ENCODE measurements around the gene ALDH4A1. TPM values are rescaled to one million over a fixed set of nuclear protein-coding genes. Genes with fewer than 3 reads are reported as not detected.

The ALDH4A1 gene
- total RNA-seq, 1 experiment from 2014 or later: 26.1 TPM

GRCh38 chr1:18874600-18874999 is 27.8 kb downstream of the ALDH4A1 start:
- Histone ChIP-seq H3K4me2 (ENCODE audit: insufficient read depth, insufficient read length, low read length) (no peak overlapping the region), H4K20me1 (ENCODE audit: control insufficient read depth, insufficient read depth, insufficient read length) (no peaks in the 10 kb centered on the region), H3K9me3 (ENCODE audit: control insufficient read depth, low read depth, low read length) (no peaks in the 10 kb centered on the region), H3K23ac (ENCODE audit: insufficient read length, low read depth, low read length) (no peak overlapping the region), H2BK12ac (ENCODE audit: insufficient read length, low read depth, low read length) (no peak overlapping the region), H3K27ac (ENCODE audit: insufficient read length, low read depth, low read length) (no peak overlapping the region), H3K79me1 (ENCODE audit: insufficient read depth, low read depth, low read length, poor library complexity, severe bottlenecking) (no peaks in the 10 kb centered on the region), H4K8ac (replicated peaks; ENCODE audit: insufficient read length, low read depth, low read length) (no peak overlapping the region), H3K18ac (ENCODE audit: insufficient read length, low read depth, low read length) (no peak overlapping the region), H2AK5ac (ENCODE audit: insufficient read length, low read length) (no peak overlapping the region), H2BK20ac (ENCODE audit: low read depth, low read length, poor library complexity, severe bottlenecking) (no peak overlapping the region), H3K56ac (ENCODE audit: insufficient read length, low read depth, low read length) (no peak overlapping the region), H2BK5ac (ENCODE audit: insufficient read length, low read length) (no peak overlapping the region), H3K27me3 (ENCODE audit: insufficient read depth, low read length) (no peaks in the 10 kb centered on the region), H3K79me2 (ENCODE audit: insufficient read depth, low read length) (no peaks in the 10 kb centered on the region), H2AFZ (ENCODE audit: low read length) (no peak overlapping the region), H3K4me1 (ENCODE audit: insufficient read depth, low read length) (no peaks in the 10 kb centered on the region), H3K9ac (ENCODE audit: extremely low read depth, insufficient read length, low read length) (no peak overlapping the region), H3K23me2 (ENCODE audit: insufficient read length, low read depth, low read length, poor library complexity, severe bottlenecking) (no peaks in the 10 kb centered on the region), H2BK15ac (ENCODE audit: low read depth, low read length) (no peak overlapping the region), H4K91ac (ENCODE audit: insufficient read length, low read depth, low read length) (no peak overlapping the region), H3K4ac (ENCODE audit: low read depth, low read length) (no peak overlapping the region), H2BK120ac (ENCODE audit: low read depth, low read length, poor library complexity, severe bottlenecking) (no peak overlapping the region), H4K5ac (ENCODE audit: insufficient read length, low read depth, low read length) (no peak overlapping the region), H3T11ph (ENCODE audit: low read length) (no peak overlapping the region), H3K14ac (ENCODE audit: insufficient read depth, low read length) (no peak overlapping the region)
- peaks cover 4 to 14% of the 10 kb centered on the region in 2 experiments for H3K4me1 Mint-ChIP-seq
- no peaks in the 10 kb centered on the region for H3K9me3 Mint-ChIP-seq
- WGBS (ENCODE audit: extremely low coverage, insufficient read length, low lambda C conversion rate): no CpG with 5 or more reads among the region's 8 CpGs
- no peak overlapping the region for H3K27ac Mint-ChIP-seq
- no peak for DNase-seq
- TF ChIP-seq CTCF (conservative IDR thresholded peaks at IDR 0.05): no peak
- H3K27me3 Mint-ChIP-seq (ENCODE audit: low read depth): no peaks in the 10 kb centered on the region
- peaks cover 0 to 5% (median 0%) of the 10 kb centered on the region in 3 experiments; a peak in 3 of 7 replicates for H3K36me3 Mint-ChIP-seq (ENCODE audit: insufficient read depth in 1 of 3, low read depth in 3 of 3)
- no peak overlapping the region for H3K4me3 Mint-ChIP-seq
